HL-60/S4 (cell line): ENCODE data around the gene CABLES1.

Source experiments
- in situ Hi-C: fragments of 300-500 bp; cut with MboI; formaldehyde crosslinking; loops from 2 replicates; pipeline ENCODE4 v1.14.3; 2022; ENCODE audit warnings: low sequenced_read_pairs

CABLES1 gene, protein sequence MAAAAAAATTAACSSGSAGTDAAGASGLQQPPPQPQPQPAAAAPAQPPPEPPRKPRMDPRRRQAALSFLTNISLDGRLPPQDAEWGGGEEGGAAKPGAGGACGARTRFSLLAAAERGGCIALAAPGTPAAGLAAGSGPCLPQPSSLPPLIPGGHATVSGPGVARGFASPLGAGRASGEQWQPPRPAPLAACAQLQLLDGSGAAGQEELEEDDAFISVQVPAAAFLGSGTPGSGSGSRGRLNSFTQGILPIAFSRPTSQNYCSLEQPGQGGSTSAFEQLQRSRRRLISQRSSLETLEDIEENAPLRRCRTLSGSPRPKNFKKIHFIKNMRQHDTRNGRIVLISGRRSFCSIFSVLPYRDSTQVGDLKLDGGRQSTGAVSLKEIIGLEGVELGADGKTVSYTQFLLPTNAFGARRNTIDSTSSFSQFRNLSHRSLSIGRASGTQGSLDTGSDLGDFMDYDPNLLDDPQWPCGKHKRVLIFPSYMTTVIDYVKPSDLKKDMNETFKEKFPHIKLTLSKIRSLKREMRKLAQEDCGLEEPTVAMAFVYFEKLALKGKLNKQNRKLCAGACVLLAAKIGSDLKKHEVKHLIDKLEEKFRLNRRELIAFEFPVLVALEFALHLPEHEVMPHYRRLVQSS

DNA sequence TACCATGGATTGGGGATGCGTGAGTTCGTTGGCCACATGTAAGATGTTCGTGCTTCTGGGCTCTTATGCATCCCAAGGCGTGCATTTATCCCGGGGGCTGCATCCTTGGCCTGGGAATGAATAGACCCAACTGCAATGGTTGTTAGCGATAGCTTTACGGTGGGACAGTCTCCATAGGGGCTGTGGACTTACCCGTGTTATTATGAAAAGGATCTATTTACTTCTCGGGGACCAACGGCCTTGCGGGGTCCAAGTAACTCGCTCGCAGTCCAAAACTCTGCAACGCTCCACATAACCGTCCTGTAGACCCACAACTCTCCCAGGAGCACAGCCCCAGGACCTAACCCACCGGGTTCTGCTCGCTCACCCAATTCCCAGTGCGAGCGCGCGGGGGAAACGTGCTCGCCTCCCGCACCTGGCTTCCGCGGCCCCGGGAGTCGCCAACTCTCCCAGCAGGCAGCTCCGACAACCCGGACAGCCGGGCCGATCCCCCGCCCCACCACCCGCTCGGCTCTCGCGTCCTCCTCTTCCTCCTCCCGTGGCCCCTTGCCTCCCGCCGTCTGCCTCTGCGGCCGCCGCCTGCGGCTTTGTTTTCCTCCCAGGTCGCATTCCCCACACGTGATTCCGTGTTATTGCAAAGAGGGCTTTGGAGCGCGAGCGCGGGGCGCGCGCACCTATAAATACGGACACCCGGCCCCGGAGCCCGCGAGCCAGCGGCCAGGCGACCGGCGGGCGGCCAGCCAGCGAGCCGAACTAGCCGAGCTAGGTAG, at the start of gene CABLES1:
Gene CABLES1, plus strand, starts transcription at position 706 of the 770 bp plus-strand sequence. CDS start 278 bp downstream, outside the sequence.
- in situ Hi-C loops: no loop called here

DNA sequence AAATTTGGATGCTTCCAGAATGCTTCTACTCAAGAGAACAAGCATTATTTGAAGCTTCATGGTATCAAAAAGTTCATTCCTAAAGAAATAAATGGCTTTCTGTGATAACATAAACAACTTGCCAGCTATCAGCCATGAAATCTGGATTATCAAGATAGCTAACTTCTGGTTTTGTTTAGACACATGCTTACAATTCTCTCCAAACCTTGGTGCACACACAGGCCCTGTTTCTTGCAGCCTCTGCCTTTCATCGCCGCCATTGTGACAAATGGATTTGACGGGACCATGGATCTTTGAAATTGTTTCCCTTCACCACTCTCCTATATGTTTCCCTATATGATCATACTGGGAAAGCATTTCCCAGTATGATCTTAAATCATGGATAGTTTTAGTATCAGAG, 47.9 kb upstream of the CABLES1 start:
- in situ Hi-C loops: loop anchor here (25.0 kb wide), 1 partner anchor 100 kb away; no protein-coding TSS in a partner anchor

DNA sequence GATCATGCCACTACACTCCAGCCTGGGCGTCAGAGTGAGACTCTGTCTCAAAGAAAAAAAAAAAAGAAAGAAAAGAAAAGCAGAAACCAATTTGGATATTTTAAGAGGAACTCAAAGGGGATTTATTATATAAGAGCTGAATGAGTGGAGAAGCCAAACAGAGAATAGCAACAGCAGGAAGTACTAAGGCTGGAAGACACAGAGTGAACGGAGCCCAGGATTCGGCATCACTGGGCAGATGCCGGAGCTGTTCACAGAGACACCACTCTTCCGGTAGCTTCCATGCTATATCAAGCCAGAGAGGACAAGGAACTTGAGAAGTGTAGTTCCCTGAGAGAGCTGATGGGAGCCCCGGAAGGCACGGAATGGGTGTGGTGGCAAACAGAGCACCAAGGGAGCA, 47.0 kb upstream of the CABLES1 start:
- in situ Hi-C loops: loop anchor here (25.0 kb wide), 1 partner anchor 99 kb away; no protein-coding TSS in a partner anchor

DNA sequence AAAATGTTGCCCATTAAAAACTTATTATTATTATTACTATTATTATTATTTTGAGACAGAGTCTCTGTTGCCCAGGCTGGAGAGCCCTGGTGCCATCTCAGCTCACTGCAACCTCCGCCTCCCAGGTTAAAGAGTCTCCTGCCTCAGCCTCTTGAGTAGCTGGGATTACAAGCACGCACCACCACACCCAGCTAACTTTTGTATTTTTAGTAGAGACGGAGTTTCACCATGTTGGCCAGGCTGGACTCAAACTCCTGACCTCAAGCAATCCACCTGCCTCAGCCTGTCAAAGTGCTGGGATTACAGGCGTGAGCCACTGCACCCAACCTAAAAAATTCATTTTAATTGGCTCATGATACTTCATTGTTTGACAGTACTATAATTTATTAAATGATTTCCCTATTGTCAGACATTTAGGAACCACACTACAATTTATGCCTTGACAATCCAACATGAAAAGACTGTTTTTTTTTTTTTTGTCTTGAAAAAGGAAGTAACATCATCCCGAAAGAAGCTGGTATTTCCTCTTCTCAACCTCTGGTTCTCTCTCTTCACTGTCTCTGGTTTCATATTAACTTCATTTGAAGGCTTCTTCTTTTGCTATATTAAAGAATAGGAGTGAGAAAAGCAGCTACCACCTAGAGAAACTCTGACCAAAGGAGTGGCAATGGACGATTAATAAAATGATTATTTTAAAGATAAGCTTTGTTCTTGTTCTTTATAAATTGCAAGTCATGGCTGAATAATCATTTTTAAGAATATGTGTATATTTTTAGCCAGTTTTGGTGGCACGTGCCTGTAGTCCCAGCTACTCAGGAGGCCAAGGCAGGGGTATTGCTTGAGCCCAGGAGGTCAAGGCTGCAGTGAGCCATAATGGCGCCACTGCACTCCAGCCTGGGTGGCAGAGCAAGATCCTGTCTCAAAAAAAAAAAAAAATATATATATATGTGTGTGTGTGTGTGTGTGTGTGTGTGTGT, 44.0 kb upstream of the CABLES1 start:
- in situ Hi-C loops: loop anchor here (25.0 kb wide), 1 partner anchor 96 kb away; no protein-coding TSS in a partner anchor

DNA sequence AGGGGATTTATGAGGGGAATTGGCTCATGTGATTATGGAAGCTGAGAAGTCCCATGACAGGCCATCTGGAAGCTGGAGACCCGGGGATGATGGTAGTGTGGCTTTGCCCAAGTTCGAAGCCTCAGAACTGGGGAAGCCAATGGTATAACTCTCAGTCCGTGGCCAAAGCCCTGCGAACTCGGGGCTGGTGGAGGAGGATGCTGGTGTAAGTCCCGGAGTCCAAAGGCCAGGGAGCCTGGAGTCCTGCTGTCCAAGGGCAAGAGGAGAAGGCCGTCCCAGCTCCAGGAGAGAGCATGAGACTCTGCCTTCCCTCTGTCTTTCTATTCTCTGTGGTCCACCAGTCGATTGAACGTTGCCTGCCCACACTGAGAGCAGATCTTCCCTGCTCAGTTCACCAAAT, 43.2 kb upstream of the CABLES1 start:
- in situ Hi-C loops: loop anchor here (25.0 kb wide), 1 partner anchor 95 kb away; no protein-coding TSS in a partner anchor

DNA sequence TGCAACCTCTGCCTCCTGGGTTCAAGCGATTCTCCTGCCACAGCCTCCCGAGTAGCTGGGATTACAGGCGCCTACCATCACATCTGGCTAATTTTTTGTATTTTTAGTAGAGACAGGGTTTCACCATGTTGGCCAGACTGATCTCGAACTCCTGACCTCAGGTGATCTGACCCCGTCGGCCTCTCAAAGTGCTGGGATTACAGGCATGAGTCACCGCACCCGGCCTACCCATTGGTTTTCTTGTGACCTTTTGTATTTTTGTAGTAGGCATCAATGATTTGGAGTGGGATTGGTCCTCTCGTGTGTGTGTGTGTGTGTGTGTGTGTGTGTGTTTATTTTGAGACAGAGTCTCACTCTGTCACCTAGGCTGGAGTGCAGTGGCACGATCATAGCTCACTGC, 42.2 kb upstream of the CABLES1 start:
- in situ Hi-C loops: loop anchor here (25.0 kb wide), 1 partner anchor 94 kb away; no protein-coding TSS in a partner anchor

DNA sequence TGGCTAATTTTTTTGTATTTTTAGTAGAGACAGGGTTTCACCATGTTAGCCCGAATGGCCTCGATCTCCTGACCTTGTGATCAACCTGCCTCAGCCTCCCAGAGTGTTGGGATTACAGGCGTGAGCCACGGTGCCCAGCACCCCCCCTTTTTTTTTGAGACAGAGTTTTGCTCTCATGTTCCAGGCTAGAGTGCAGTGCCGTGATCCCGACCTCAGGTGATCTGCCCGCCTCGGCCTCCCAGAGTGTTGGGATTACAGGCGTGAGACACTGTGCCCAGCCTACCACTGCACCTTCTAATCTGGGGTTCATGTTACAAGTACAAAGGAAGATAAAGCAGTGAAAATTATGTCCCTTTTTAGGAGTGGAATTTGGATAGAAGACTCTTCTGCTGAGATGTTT, 41.5 kb upstream of the CABLES1 start:
- in situ Hi-C loops: loop anchor here (25.0 kb wide), 1 partner anchor 94 kb away; no protein-coding TSS in a partner anchor

DNA sequence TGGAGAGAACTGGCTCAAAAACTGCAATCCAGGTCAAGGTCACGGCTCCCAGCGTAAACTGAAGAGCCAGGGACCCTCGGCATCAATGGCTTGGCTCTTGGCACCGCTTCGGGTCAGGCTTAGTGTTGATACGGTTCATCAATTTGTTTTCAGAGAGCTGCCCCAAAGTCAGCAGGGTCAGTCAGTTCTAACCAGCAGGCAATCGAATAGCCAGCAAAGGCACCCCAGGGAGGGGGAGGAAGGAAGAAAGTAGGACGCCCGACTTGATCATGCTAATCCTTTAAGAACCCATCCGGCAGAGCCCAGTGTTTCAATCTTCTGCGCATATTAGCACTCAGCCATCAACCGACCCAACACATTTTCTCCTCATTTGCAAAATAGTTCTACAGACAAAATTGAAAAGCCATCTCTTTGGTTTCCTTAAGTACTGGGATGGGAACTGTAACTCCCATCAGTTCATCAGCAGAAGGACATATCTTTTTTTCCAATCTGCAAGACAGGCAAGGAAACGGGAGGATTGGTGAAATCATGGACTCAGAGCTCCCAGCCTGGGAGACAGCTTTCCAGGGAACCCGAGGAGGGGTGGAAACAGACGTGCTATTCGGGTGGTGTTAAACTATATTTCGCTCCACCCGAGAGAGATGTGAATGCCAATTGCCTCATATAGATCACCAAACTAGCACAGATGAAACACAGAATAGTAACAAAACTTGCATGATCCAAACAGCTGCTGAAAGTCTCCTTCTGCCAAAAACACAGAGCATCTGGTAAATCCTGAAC, 40.7 kb upstream of the CABLES1 start:
- in situ Hi-C loops: loop anchor here (25.0 kb wide), 1 partner anchor 93 kb away; no protein-coding TSS in a partner anchor

DNA sequence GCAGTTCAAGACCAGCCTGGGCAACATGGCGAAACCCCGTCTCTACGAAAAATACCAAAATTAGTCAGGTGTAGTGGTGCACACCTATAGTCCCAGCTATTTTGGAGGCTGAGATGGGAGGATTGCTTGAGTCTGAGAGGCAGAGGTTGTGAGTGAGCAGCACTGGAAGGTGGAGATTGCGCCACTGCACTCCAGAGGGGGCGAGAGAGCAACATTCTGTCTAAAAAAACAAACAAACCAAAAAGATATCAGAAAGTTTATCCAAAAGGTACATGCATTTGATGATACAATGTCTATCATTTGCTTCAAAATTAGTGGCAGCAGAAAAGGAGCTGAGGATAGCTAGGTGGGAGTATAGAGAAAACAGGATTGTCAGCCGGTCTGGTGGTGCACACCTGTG, 39.8 kb upstream of the CABLES1 start:
- in situ Hi-C loops: loop anchor here (25.0 kb wide), 1 partner anchor 92 kb away; no protein-coding TSS in a partner anchor

DNA sequence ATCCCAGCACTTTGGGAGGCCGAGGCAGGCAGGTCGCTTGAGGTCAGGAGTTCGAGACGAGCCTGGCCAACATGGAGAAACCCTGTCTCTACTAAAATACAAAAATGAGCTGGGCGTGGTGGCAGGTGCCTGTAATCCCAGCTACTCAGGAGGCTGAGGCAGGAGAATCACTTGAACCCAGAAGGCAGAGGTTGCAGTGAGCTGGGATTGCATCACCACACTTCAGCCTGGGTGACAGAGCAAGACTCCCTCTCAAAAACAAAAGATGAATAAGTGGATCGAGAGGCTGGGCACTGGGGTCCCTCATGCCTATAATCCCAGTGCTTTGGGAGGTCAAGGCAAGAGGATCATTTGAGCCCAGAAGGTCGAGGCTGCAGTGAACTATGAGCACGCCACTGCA, 38.3 kb upstream of the CABLES1 start:
- in situ Hi-C loops: loop anchor here (25.0 kb wide), 1 partner anchor 90 kb away; no protein-coding TSS in a partner anchor

DNA sequence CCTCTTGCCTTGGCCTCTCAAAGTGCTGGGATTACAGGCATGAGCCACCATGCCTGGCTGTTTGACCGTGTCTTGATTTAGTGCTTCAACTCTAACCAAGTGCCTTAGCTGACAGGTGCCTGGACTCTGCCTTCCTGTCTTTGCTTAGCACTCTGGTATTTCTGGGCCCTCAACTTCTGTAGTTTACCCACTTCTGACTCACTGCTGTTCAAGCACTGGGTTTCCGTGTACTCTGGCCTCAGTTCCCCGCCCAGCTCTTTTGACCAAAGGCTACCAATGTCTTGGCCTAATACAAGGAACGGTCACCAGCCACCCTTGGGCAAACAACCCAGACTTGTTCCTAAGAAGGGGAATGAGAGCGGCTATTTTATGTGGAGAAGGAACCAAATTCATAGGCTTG, 35.7 kb upstream of the CABLES1 start:
- in situ Hi-C loops: loop anchor here (25.0 kb wide), 2 partner anchors 88 to 287 kb away; no protein-coding TSS in a partner anchor

DNA sequence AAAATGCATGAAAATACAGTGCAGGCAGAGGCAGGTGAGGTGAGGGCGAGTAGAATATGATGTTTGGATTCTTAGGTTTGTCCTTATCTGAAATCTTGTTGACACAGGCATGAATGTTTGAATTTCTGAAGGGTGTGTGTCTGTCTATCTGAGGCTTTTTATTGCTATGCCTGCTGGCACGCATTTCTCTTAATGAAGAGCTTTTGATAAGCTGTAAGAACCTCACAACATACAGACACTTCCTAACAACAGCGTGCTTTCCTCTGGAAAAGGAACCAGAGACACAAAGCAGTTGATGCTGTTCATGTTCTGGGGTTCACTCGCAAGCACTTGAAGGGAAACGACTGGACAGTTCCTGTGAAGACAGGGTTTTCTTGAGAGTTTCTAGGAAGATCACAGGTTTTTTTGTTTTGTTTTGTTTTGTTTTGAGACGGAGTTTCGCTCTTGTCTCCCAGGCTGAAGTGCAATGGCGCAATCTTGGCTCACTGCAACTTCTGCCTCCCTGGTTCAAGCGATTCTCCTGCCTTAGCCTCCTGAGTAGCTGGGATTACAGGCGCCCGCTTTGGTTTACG, 33.3 kb upstream of the CABLES1 start:
- in situ Hi-C loops: loop anchor here (25.0 kb wide), 1 partner anchor 290 kb away; no protein-coding TSS in a partner anchor

DNA sequence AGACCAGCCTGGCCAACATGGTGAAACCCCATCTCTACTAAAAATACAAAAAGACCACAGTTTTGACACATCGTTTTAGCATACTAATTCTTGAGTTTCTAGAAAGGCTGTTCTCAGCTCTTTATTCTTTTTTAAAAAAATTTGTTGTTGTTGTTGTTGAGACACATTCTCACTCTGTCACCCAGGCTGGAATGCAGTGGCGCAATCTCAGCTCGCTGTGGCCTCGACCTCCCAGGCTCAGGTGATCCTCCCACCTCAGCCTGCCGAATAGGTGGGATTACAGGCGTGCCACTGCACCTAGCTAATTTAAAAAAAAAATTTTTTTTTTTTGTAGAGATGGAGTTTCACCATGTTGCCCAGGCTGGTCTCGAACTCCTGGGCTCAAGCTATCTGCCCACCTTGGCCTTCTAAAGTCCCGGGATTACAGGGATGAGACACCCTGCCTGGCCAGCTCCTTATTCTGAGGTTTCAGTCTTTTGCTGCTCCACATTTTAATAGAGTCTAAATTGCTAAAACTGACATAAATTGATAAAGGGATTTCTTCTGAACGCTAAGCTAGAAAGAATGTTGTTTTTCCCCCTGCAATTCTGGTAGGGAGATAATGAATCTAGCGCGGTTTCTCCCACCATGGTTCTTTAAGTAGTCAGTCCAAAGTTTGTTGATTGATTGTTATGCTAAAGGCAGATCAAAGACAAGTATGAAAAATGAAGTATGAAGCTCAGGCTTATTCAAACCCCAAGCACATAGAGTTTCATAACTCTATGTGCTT, 32.6 kb upstream of the CABLES1 start:
- in situ Hi-C loops: loop anchor here (25.0 kb wide), 1 partner anchor 290 kb away; no protein-coding TSS in a partner anchor

DNA sequence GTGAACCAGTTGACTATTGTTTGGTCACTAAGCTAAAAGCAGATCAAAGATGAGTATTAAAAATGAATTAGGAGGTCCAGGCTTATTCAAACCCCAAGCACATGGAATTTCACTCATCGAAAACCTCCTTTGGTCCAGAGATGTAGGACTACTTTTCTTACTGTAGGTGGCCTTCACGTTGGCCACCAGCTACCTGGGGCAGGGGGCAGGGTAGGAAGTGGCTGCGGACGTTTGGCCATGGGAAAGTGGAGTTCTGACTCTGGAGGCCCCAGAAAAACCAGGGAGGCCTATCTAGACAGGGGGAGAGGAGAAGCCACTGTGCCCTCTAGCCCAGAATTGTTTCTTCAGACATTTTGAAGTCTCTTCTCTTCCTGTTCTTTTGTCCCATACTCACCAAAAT, 31.8 kb upstream of the CABLES1 start:
- in situ Hi-C loops: loop anchor here (25.0 kb wide), 1 partner anchor 291 kb away; no protein-coding TSS in a partner anchor

DNA sequence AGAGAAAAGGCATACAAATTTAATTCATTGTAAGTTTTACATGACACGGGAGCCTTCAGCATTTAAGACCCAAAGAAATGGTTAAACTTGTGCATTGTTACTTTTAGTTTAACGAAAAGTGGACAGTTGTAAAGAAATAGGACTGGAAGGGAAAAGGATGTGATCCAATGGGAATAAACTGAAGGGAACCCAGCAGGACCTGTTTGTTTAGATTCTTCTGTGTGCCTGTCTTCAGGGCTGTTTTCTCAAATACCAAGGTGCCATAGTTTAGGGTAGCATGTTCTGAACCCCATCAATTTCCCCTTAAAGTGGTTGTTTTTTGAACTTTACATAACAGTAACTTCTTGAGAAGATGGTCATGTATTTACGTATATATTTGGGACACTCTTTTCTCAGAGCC, 30.3 kb upstream of the CABLES1 start:
- in situ Hi-C loops: loop anchor here (25.0 kb wide), 1 partner anchor 293 kb away; no protein-coding TSS in a partner anchor

DNA sequence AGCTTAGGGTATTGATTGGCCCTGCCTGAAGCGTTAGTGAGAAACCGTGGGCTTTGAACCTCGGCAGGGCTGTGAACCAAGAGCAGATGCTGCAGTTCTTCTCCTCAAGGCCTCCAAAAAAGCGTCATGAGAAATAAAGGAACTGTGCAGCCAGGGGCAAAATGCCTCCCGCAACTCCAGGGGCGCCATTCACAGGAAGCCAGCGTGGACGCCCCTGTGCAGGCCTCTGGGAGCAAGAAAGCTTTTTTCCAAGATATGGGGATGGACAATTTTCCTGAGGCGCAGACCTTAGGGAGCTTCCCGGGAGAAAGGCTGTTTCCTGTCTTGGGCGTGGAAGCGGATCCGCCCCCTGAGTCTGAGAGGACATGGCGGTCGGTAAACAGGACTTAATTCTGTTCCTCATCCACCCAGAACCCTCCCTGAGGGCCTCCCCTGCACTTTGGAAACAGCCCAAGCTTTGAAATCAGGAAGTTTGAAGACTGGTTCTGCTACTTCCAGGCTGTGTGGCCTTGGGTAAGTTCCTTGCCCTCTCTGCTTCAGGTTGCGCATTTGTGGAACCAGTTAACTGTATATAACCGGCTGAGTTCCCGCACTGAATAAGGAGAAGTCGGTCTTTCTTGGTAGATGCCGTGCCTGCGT, 29.6 kb upstream of the CABLES1 start:
- in situ Hi-C loops: loop anchor here (25.0 kb wide), 1 partner anchor 293 kb away; no protein-coding TSS in a partner anchor

DNA sequence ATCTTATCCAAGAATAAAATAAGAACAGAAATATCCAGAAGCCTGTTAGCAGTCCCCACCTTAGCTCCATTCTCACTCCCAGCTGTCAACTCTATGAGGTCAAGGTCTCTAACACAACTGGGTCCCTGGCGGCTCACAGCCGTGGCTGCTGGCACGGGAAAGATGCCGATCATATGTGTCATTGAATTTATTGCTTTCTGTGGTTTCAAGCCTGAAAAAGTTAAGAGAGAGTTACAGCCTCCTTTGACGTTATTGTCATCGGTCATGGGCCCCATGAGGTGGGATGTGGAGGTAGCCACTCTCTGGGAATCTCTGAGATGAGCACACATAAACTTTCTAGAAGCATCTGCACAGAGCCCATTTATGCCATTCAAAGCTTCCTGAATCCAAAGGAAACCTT, 28.7 kb upstream of the CABLES1 start:
- in situ Hi-C loops: loop anchor here (25.0 kb wide), 1 partner anchor 294 kb away; no protein-coding TSS in a partner anchor
